Measurements from ENCODE around the gene BPIFA1. TPM values are rescaled to one million over a fixed set of nuclear protein-coding genes. Genes with fewer than 3 reads are reported as not detected.

The BPIFA1 gene
- total and polyA plus RNA-seq, 2 donors = 1.2 to 6.0 TPM

DNA sequence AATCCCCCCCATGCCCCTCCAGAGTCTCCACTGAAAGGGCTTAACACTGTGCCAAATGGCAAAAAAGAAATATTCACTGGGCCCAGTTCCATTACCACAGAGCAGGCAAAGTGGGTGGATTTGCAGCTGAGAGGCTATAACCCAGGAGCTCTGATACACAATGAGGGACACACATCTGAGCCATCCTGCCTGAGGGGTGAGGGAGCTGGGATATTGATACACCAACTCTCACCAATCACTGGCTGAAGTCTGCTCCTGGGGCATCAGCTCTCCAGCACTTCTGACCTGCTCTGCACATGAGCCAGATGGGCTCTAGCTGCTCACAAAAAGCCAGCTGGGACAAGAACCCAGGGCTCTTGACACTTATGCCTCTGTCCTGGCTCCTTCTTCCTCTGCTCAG is 52.1 kb downstream of the BPIFA1 start:
- no peak overlapping the region for H3K4me3 ChIP-seq (ENCODE audit: low read length in 2 of 2)
- H3K36me3 ChIP-seq (ENCODE audit: control insufficient read depth in 2 of 2, insufficient read depth in 2 of 2, low read length in 1 of 2) = no peaks in the 10 kb centered on the region
- peaks cover 2 to 5% of the 10 kb centered on the region in 2 donors for H3K27me3 ChIP-seq (ENCODE audit: control insufficient read depth in 2 of 2, insufficient read depth in 1 of 2, low read length in 1 of 2)
- H3K27ac ChIP-seq (ENCODE audit: low read depth in 1 of 2, low read length in 1 of 2) = no peak overlapping the region
- H3K4me1 ChIP-seq (ENCODE audit: control insufficient read depth in 2 of 2, insufficient read depth in 2 of 2, low read length in 2 of 2) = no peaks in the 10 kb centered on the region
- no peak for DNase-seq (ENCODE audit: low read depth in 6 of 9, low spot score in 9 of 9)
- no peaks in the 10 kb centered on the region for H3K9me3 ChIP-seq (ENCODE audit: control insufficient read depth in 2 of 2, insufficient read depth in 1 of 2, low read length in 1 of 2)

DNA sequence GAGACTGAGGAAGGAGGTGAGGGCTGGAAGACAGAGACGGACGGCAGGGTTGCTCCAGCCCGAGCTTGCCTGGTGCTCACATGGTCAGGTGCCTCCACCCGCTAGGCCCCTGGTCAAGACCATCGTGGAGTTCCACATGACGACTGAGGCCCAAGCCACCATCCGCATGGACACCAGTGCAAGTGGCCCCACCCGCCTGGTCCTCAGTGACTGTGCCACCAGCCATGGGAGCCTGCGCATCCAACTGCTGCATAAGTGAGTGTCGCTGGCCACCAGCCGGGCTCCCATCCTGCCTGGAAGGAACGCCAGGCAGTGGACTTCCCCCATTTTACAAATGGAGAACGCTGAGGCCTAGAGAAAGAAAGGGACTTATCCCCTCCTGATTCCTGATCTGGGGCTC is 55.1 kb downstream of the BPIFA1 start:
- no peaks in the 10 kb centered on the region for H3K9me3 ChIP-seq (ENCODE audit: control insufficient read depth in 2 of 2, insufficient read depth in 1 of 2, low read length in 1 of 2)
- no peak overlapping the region for H3K4me3 ChIP-seq (ENCODE audit: low read length in 2 of 2)
- H3K36me3 ChIP-seq (ENCODE audit: control insufficient read depth in 2 of 2, insufficient read depth in 2 of 2, low read length in 1 of 2) = no peaks in the 10 kb centered on the region
- DNase-seq (ENCODE audit: low read depth in 6 of 9, low spot score in 9 of 9) = no peak
- 95% methylated on average over 13 of the region's 13 CpGs for WGBS
- no peak overlapping the region for H3K27ac ChIP-seq (ENCODE audit: low read depth in 1 of 2, low read length in 1 of 2)
- H3K4me1 ChIP-seq (ENCODE audit: control insufficient read depth in 2 of 2, insufficient read depth in 2 of 2, low read length in 2 of 2) = no peaks in the 10 kb centered on the region
- H3K27me3 ChIP-seq (ENCODE audit: control insufficient read depth in 2 of 2, insufficient read depth in 1 of 2, low read length in 1 of 2) = peaks cover 2 to 8% of the 10 kb centered on the region in 2 donors

DNA sequence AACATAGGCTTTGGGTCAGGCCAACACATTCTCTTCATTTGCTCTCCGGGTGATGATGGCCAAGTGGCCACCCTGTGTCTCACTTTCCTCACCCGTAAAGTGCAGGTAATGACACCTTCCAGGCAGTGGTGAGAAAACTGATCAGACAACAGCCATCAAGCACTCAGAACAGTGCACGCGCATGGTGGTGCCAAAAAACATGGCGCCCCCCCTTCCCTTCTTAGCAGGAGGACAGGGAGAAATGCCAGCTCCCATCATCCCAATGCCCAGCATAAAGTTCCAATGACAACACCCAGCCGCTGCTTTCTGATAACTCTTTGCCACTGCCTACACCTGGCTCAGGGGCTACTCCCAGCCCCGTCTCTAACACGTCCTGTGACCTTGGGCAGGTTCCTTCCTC is 55.6 kb downstream of the BPIFA1 start:
- peaks cover 2 to 11% of the 10 kb centered on the region in 2 donors for H3K27me3 ChIP-seq (ENCODE audit: control insufficient read depth in 2 of 2, insufficient read depth in 1 of 2, low read length in 1 of 2)

GRCh38 chr20:33291830-33292355 is 56.1 kb downstream of the BPIFA1 start:
- Histone ChIP-seq H3K27ac (ENCODE audit: low read depth in 1 of 2, low read length in 1 of 2) (no peak overlapping the region), H3K4me3 (ENCODE audit: low read length in 2 of 2) (no peak overlapping the region), H3K4me1 (ENCODE audit: control insufficient read depth in 2 of 2, insufficient read depth in 2 of 2, low read length in 2 of 2) (no peaks in the 10 kb centered on the region), H3K36me3 (ENCODE audit: control insufficient read depth in 2 of 2, insufficient read depth in 2 of 2, low read length in 1 of 2) (no peaks in the 10 kb centered on the region), H3K9me3 (ENCODE audit: control insufficient read depth in 2 of 2, insufficient read depth in 1 of 2, low read length in 1 of 2) (no peaks in the 10 kb centered on the region), H3K27me3 (ENCODE audit: control insufficient read depth in 2 of 2, insufficient read depth in 1 of 2, low read length in 1 of 2) (peaks cover 2 to 11% of the 10 kb centered on the region in 2 donors)
- WGBS = 56% methylated on average over 7 of the region's 7 CpGs
- peak in 8 of 9 donors; percentile 6 to 56 (median 30) for DNase-seq (ENCODE audit: low read depth in 6 of 9, low spot score in 9 of 9)

More for the DNA sequence above, 55.6 kb downstream of the BPIFA1 start:
- WGBS = 89% methylated on average over 8 of the region's 8 CpGs
- Histone ChIP-seq H3K27ac (ENCODE audit: low read depth in 1 of 2, low read length in 1 of 2) (no peak overlapping the region), H3K9me3 (ENCODE audit: control insufficient read depth in 2 of 2, insufficient read depth in 1 of 2, low read length in 1 of 2) (no peaks in the 10 kb centered on the region), H3K4me1 (ENCODE audit: control insufficient read depth in 2 of 2, insufficient read depth in 2 of 2, low read length in 2 of 2) (no peaks in the 10 kb centered on the region), H3K36me3 (ENCODE audit: control insufficient read depth in 2 of 2, insufficient read depth in 2 of 2, low read length in 1 of 2) (no peaks in the 10 kb centered on the region), H3K4me3 (ENCODE audit: low read length in 2 of 2) (no peak overlapping the region)
- DNase-seq (ENCODE audit: low read depth in 6 of 9, low spot score in 9 of 9) = no peak

Other genes starting within 250 kb of the BPIFA1 start
- gene SUN5, start 231.6 kb upstream of the BPIFA1 start, total RNA-seq = not detected
- gene SUN5, start 231.6 kb upstream of the BPIFA1 start, polyA plus RNA-seq = not detected
- gene BPIFB2, start 228.3 kb upstream of the BPIFA1 start, total RNA-seq = 0.05 TPM
- gene BPIFB2, start 228.3 kb upstream of the BPIFA1 start, polyA plus RNA-seq = 0.73 TPM
- gene BPIFB6, start 204.3 kb upstream of the BPIFA1 start, total RNA-seq = not detected
- gene BPIFB6, start 204.3 kb upstream of the BPIFA1 start, polyA plus RNA-seq = 0.05 TPM
- 0.05 TPM for gene BPIFB3, start 182.1 kb upstream of the BPIFA1 start, total RNA-seq
- 0.48 TPM for gene BPIFB3, start 182.1 kb upstream of the BPIFA1 start, polyA plus RNA-seq
- 0.05 TPM for gene BPIFB4, start 156.4 kb upstream of the BPIFA1 start, total RNA-seq
- 0.64 TPM for gene BPIFB4, start 156.4 kb upstream of the BPIFA1 start, polyA plus RNA-seq
- not detected for gene BPIFA2, start 67.8 kb upstream of the BPIFA1 start, total RNA-seq
- 0.07 TPM for gene BPIFA2, start 67.8 kb upstream of the BPIFA1 start, polyA plus RNA-seq
- not detected for gene BPIFA3, start 18.6 kb upstream of the BPIFA1 start, total RNA-seq
- 0.02 TPM for gene BPIFA3, start 18.6 kb upstream of the BPIFA1 start, polyA plus RNA-seq
- gene BPIFB1, start 47.2 kb downstream of the BPIFA1 start, total RNA-seq = 0.24 TPM
- gene BPIFB1, start 47.2 kb downstream of the BPIFA1 start, polyA plus RNA-seq = 0.55 TPM
- 25.6 TPM for gene CDK5RAP1, start 165.5 kb downstream of the BPIFA1 start, total RNA-seq
- 62.6 TPM for gene CDK5RAP1, start 165.5 kb downstream of the BPIFA1 start, polyA plus RNA-seq
- gene SNTA1, start 207.8 kb downstream of the BPIFA1 start, total RNA-seq = 6.8 TPM
- gene SNTA1, start 207.8 kb downstream of the BPIFA1 start, polyA plus RNA-seq = 7.7 TPM